Hematopoietic multipotent progenitor cell treated with erythropoietin and hydrocortisone succinate and interleukin-3 and kit ligand, for 17 days (in vitro differentiated cells): ENCODE results near the gene FBXW4.
"Not testable (repeated sequence)": the region's sequence is repeated elsewhere in the genome, so short reads cannot be mapped to it uniquely, and the experiment has no call there.

Experiments used
- DNase-seq: peaks from one replicate; pipeline ENCODE4 v3.0.0-alpha.2; 2015; ENCODE audit warnings: low spot score

Gene FBXW4

DNA sequence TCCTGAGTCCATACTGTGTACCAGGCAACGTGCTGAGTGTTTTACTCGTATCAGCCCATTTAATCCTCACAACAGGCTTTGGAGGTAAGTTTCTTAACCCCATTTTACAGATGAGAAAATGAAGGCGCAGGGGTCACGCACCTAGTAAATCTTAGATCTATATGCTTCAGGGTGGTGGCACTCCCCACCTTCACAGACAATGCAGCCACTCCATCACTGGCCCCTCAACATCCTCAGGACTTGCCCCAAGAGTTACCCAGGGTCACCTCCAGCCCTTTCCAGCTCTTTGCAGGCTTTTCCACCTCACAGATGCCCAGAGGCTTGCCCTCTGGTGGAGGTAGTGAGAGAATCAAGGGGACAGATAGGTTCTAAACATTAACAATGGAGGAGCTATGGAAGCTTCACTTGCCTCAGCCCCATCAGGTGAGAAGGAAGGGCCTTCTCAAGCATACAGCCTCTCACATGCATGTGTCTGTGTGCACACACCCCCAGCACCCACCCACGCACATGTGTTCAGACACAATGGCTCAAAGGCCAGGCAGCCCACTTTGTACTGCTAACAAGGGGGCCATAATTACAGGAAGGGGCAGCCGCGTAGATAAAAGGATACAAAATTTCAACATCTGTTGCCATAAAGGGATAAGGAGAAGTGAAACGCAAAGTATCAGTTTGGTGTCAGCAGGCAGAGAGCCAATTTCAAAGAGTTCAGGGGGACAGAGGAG is 77.7 kb downstream of the FBXW4 start:
- peak; percentile 22 for DNase-seq

DNA sequence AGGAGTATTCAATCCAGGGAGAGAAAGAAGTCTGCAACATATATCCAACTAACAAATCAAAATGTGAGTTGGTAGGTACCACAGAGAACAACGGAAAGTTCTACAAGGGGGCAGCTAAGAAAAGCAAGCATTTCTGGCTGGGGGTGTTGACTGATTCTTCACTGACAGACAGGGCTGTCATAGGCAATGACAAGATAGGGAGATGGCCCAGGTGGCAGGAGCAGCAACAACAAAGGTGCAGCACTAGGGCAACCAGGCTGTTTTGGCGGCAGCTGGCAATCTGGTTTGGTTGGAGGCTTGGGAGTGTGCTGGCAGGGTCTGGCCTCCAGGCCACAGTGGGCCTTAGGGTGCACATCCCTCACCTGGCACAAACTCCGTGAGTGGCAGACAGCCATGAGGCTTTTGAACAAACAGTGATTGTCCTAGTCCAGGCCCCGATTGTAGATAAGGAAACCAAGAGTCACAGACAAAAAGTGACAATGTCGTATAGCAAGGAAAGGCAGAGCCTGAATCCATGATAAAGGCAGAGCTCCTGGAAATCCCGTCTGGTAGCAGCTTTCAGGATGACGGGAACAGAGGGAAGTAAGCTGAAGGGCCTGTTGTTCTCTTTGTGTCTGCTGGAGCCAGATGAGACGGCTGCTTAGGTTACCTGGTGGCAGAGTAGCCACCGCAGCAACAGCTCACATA is 78.4 kb downstream of the FBXW4 start:
- no peak for DNase-seq

DNA sequence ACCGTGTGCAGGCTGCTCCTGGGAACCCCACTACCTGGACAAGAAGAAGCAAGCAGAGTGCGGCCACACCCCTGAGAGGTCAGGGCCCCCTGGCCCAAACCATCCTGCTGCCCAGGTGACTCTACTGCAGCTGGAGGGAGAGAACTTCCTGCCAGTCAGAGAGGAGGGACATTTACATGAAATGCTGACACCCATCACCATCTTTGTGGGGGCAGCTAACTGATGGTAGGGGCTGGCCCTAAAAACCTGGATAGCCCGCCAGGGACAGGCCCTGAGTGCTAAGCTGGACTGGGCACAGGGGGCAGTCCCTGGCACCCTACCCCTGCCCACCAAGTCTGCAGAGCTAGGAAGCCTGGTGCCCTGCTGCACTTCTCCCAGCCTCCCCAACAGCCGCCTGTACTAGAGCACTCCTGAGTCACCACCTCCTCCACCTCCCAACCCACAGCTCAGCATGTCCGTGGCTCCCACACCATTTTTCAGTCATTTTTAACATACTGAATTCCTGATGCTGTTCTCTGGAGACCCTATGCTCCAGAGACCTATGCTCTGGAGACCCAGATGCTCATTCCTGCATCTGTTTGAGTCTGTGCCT is 79.3 kb downstream of the FBXW4 start:
- no peak for DNase-seq

- DNase-seq, result no peak
These were observed 80.1 kb downstream of the FBXW4 start for GRCh38 chr10:101614663-101615524.

DNA sequence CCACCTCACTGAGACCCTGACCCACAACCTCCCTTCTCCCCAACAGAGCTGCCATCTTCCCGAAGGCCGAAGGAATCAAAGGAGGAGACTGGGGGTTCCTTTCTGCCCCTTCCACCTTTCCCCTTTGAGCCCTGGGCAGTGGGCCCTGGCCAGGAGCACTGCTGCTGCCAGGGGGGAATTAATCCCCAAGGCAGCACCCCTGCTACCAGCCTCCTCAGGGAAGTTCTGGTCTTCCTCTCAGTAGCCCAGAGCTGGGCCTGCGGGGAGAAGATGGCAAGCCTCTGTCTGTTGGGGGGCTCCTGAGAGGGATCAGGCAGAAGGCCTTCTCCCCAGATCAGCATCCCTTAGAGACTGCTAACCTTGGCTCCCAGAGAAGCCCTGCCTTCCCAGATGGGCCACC is 81.3 kb downstream of the FBXW4 start:
- no peak for DNase-seq

GRCh38 chr10:101612872-101613271 is 82.1 kb downstream of the FBXW4 start:
- DNase-seq, result no peak

GRCh38 chr10:101612086-101612485 is 82.9 kb downstream of the FBXW4 start:
- DNase-seq, result no peak

GRCh38 chr10:101611096-101611905 is 83.7 kb downstream of the FBXW4 start:
- DNase-seq, result no peak

GRCh38 chr10:101609481-101609880 is 85.5 kb downstream of the FBXW4 start:
- no peak for DNase-seq

GRCh38 chr10:101607124-101607523 is 87.8 kb downstream of the FBXW4 start:
- DNase-seq, result no peak

GRCh38 chr10:101602761-101603398 is 92.1 kb downstream of the FBXW4 start:
- peak; percentile 93 for DNase-seq

DNA sequence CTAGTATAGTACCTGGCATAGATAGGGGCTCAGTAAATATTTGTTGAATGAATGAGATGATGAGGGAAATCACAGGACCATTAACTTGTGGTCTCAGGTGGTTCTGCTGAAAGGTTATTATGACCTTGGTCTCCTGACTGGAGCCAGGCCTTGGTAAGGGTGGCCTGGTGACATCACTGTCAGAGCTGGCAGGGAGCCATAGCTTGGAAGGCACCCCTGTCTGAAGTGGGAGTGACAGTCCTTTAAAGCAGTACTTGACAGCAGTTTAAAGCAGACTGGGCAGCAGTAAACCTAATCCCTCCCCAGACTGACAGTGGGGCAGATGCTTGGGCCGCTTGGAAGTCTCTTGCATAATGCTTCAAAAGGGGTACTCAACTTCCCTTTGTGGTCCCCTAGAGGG is 93.4 kb downstream of the FBXW4 start:
- peak; percentile 66 for DNase-seq

GRCh38 chr10:101597091-101597900 is 97.7 kb downstream of the FBXW4 start:
- DNase-seq, result no peak

DNA sequence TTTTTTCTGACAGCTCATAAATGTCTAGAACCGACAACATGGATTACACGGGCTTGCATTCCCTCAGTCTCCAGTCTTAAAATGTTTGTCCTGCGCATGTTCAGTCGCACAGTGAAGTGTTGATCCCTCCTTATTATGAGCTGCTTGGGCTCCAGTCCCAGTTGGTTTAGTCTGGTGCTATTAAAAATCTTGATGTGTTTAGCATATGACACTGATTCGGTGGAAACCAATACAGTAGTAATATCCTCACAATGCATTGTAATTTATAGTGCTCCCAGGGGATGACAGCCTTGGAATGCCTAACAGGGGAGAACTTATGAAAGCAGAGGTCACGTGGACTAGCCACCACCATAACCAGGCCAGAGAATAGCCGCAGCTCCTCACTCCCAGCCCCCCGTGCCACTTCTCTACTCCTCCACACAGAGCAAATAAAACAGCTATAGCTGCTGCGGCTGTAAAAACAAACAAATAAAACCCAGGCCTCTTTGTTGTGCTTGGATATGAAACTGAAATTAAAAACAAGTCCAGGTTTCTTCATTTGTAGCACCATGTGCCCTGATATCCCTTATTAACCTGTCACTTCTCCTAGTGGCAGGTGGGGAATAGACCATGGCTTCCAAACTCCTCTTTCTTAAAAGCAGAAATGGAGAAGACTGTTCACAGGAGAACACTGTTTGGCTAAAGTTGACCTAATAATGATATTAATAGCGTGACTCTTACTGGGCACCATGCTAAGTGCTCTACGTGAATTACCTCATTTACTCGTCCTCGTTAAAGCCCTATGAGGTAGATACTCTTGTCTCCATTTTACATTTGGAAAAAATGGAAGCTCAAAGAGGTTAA is 99.2 kb downstream of the FBXW4 start:
- no peak for DNase-seq

DNA sequence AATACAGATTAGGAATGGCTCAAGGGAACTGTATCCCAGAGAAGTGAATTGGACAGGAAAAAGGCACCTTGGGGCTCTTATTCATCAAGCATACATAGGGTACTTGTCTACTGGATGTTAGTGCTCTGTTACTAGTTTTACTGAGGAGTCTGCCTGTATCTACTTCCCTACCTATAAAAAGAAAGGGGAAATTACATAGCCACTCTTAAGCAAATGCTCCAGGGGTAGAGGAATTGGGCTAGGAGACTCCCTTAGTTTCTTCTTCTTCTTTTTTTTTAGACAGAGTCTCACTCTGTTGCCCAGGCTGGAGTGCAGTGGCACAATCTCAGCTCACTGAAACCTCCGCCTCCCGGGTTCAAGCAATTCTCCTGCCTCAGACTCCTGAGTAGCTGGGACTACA is 101.6 kb downstream of the FBXW4 start:
- DNase-seq, result not testable (repeated sequence)

DNA sequence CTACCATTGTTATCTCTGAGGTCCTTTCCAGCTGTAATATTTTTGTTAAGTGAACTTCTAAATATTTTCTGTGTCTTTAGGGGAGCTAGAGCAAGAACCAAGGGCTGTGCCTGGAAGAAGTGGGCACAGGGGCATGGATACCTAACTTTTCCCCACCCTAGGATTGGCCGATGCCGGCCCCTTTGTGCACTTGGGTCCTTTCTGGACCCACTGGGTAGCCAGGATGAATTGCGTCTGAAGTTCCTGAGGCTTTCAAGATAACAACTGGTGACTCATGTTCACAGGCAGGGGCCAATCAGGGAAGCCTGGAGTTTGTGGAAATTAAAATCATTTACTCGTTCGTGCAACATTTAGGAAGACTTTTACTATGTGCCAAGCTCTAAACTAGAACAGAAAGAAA is 106.1 kb downstream of the FBXW4 start:
- DNase-seq, result peak; percentile 81

DNA sequence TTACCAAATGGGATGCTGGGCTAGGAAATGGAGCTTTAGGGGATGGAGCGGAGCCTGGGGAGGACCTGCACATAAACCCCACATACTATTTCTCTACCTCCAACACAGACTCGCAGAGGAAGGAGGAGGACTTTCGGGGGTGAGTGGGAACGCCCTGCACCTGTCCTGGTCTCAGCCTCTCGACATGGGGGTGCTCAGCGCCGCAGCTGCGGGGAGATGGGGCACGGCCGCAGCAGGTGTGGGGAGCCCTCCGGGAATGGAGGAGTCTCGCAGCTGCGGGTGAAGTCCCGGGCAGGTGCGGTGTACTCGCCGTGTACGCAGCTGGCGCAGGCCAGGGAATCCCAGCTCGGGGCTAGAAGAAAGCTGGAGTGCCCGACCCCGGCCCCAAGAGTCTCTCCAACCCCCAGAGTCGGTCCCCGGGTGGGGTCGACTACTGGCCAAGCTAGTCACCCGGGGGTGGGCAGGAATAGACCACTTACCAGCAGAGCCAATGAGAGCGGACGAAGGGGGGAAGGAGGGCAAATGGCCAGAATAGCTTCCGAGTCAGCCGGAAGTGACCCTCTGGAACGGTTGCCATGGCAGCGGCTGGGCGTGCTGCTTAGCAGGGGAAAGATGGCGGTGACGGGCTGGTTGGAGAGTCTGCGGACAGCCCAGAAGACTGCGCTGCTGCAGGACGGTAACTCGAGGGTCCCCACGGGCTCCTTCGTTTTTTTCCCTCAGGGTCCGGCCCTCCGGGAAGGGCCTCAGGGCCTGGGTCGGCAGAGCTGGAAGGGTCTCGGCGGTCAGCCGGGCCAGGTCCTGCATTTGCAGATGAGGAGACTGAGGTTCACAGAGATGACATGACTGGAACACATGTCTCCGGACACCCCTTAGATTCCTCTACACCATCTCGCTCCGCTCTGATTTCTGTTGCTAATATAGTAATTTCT is 107.0 kb downstream of the FBXW4 start, which contains the start of the genes DPCD and POLL:
TSS of gene DPCD (plus strand) at position 597 of the 929 bp plus-strand sequence. CDS start at position 613, 16 bp downstream.
TSS of gene POLL (minus strand) at position 533 of the 929 bp plus-strand sequence. CDS start 897 bp downstream, outside the sequence.
- peak; percentile 98 for DNase-seq

DNA sequence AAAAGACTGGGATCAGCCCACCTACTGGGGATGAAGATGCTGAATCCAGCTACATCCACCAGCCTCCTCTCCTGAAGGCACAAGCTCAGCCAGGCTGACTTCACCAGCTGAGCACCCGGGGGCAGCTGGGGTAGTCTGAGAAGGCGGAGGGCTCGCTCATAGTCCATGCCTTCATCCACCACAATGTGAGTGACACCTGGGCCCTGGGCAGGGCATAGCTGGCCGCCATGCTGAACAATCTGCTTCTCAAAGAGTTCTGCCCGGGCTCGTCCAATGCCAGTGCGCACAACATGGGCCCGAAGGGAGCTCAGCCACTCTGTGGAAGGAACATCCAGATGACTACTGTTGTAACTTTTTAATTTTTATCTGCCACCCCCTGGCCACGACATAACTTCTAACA is 109.1 kb downstream of the FBXW4 start:
- no peak for DNase-seq
